HepG2 (cell line): ENCODE measurements around the gene NYAP1. TPM values are rescaled to one million over a fixed set of nuclear protein-coding genes. Genes with fewer than 3 reads are reported as not detected.

Experiments
- BHLHE40 ChIP-seq: IDR thresholded peaks from 2 replicates; pipeline ENCODE4 v1.6.1; 2011; ENCODE audit warnings: low read length, improper control_type of control experiment
- CCDC6 ChIP-seq: sonication (generic); formaldehyde crosslinking; IDR thresholded peaks from 2 replicates; pipeline ENCODE4 v1.8.1; 2022; ENCODE audit warnings: mild to moderate bottlenecking, missing genetic modification reagents, moderate library complexity
- CSRNP1 ChIP-seq: sonication (generic); formaldehyde crosslinking; IDR thresholded peaks from 2 replicates; pipeline ENCODE4 v1.8.1; 2023; ENCODE audit warnings: mild to moderate bottlenecking, missing genetic modification reagents
- GTF2F1 ChIP-seq: fragments of 150-350 bp; IDR thresholded peaks from 2 replicates; pipeline ENCODE4 v1.6.1; 2014; ENCODE audit warnings: low read length
- HOXA3 ChIP-seq: sonication (generic); formaldehyde crosslinking; IDR thresholded peaks from 2 replicates; pipeline ENCODE4 v1.5.0; 2020; ENCODE audit warnings: missing genetic modification reagents
- HOXA9 ChIP-seq: sonication (generic); formaldehyde crosslinking; IDR thresholded peaks from 2 replicates; pipeline ENCODE4 v1.8.1; 2022; ENCODE audit warnings: missing genetic modification reagents, mild to moderate bottlenecking, moderate library complexity, borderline replicate concordance
- HOXD1 ChIP-seq: sonication (generic); formaldehyde crosslinking; IDR thresholded peaks from 2 replicates; pipeline ENCODE4 v1.5.0; 2020; ENCODE audit warnings: missing genetic modification reagents
- MEF2D ChIP-seq: sonication (generic); formaldehyde crosslinking; IDR thresholded peaks from 2 replicates; pipeline ENCODE4 v1.5.1; 2020; ENCODE audit warnings: mild to moderate bottlenecking, missing genetic modification reagents
- MYC ChIP-seq: sonication (generic); formaldehyde crosslinking; IDR thresholded peaks from 2 replicates; pipeline ENCODE4 v1.9.0; 2021; ENCODE audit warnings: missing genetic modification reagents, borderline replicate concordance
- NFIC ChIP-seq: IDR thresholded peaks from 2 replicates; pipeline ENCODE4 v1.6.1; 2012; ENCODE audit warnings: mild to moderate bottlenecking, low read length, inconsistent platforms
- NFKB2 ChIP-seq: sonication (generic); formaldehyde crosslinking; IDR thresholded peaks from 2 replicates; pipeline ENCODE4 v1.4.0; 2020; ENCODE audit warnings: missing genetic modification reagents, borderline replicate concordance
- NKX3-1 ChIP-seq: sonication (generic); formaldehyde crosslinking; IDR thresholded peaks from 2 replicates; pipeline ENCODE4 v1.5.0; 2020; ENCODE audit warnings: missing genetic modification reagents
- PRMT3 ChIP-seq: sonication (generic); formaldehyde crosslinking; IDR thresholded peaks from 2 replicates; pipeline ENCODE4 v1.8.1; 2022; ENCODE audit warnings: low read depth, mild to moderate bottlenecking, moderate library complexity, missing genetic modification reagents, borderline replicate concordance
- REPIN1 ChIP-seq: sonication (generic); formaldehyde crosslinking; IDR thresholded peaks from 2 replicates; pipeline ENCODE4 v1.8.0; 2022; ENCODE audit warnings: missing genetic modification reagents, low read depth, mild to moderate bottlenecking, borderline replicate concordance
- SAP130 ChIP-seq: IDR thresholded peaks from 2 replicates; pipeline ENCODE4 v1.6.1; 2016; ENCODE audit warnings: low read depth
- SMC3 ChIP-seq: IDR thresholded peaks from 2 replicates; pipeline ENCODE4 v1.6.1; 2011; ENCODE audit warnings: low read length, improper control_type of control experiment
- SMYD3 ChIP-seq: sonication (generic); formaldehyde crosslinking; IDR thresholded peaks from 2 replicates; pipeline ENCODE4 v1.8.1; 2023; ENCODE audit warnings: mild to moderate bottlenecking, missing genetic modification reagents
- ZBTB20 ChIP-seq: sonication (generic); formaldehyde crosslinking; IDR thresholded peaks from 2 replicates; pipeline ENCODE4 v1.8.1; 2023; ENCODE audit warnings: missing genetic modification reagents, low read depth, mild to moderate bottlenecking, borderline replicate concordance
- ZBTB7B ChIP-seq: sonication (generic); formaldehyde crosslinking; IDR thresholded peaks from 2 replicates; pipeline ENCODE4 v1.4.0; 2020; ENCODE audit warnings: missing genetic modification reagents
- ZMAT3 ChIP-seq: sonication (generic); formaldehyde crosslinking; conservative IDR thresholded peaks from 2 replicates; pipeline ENCODE4 v1.7.0; 2021; ENCODE audit warnings: missing genetic modification reagents
- ZNF30 ChIP-seq: sonication (generic); formaldehyde crosslinking; IDR thresholded peaks from 2 replicates; pipeline ENCODE4 v1.5.0; 2020; ENCODE audit warnings: mild to moderate bottlenecking, missing genetic modification reagents
- ZNF607 ChIP-seq: sonication (generic); formaldehyde crosslinking; IDR thresholded peaks from 2 replicates; pipeline ENCODE4 v1.5.1; 2020; ENCODE audit warnings: missing genetic modification reagents, mild to moderate bottlenecking, borderline replicate concordance
- ZNF614 ChIP-seq: IDR thresholded peaks from 2 replicates; pipeline ENCODE4 v1.6.1; 2018; ENCODE audit warnings: missing biosample characterization, missing genetic modification reagents, inconsistent platforms, borderline replicate concordance
- ZNF879 ChIP-seq: sonication (generic); formaldehyde crosslinking; IDR thresholded peaks from 2 replicates; pipeline ENCODE4 v1.8.1; 2023; ENCODE audit warnings: missing genetic modification reagents
- ZNF891 ChIP-seq: sonication (generic); formaldehyde crosslinking; IDR thresholded peaks from 2 replicates; pipeline ENCODE4 v1.5.0; 2020; ENCODE audit warnings: mild to moderate bottlenecking, missing genetic modification reagents
- ZSCAN5A ChIP-seq: sonication (generic); formaldehyde crosslinking; IDR thresholded peaks from 2 replicates; pipeline ENCODE4 v1.8.0; 2022; ENCODE audit warnings: mild to moderate bottlenecking, missing genetic modification reagents, borderline replicate concordance
- polyA plus RNA-seq, 8 experiments: library from polyadenylated mRNA; depleted of rRNA in 3 of 8; stranded (reverse) in 7 of 8; unstranded in 1 of 8; fragments of >200 nt; fragmentation: Illumina TruSeq in 4 of 8; extraction: Trizol in 4 of 8; gene quantifications; 2 replicates each; pipeline versions ENCODE4 v1.2.1 to v1.2.3, GENCODE V29; 2011 to 2016; ENCODE audit warnings: low read depth in 4 of 8, missing spikeins in 1 of 8, mixed read lengths in 1 of 8; ENCODE audit not compliant: insufficient read depth in 1 of 8
- total RNA-seq, 5 experiments: library from RNA; depleted of rRNA; stranded (reverse); fragments of >200 nt; fragmentation: Illumina TruSeq; extraction: Trizol; gene quantifications; 2 replicates each; pipeline ENCODE4 v1.2.3, GENCODE V29; 2016; ENCODE audit warnings: low read depth in 1 of 5

Gene NYAP1
- total and polyA plus RNA-seq, 2 of the 13 experiments (the other 11 are each of a cell fraction or from before 2014, with no cell fraction given), result 0.15 to 0.46 TPM

GRCh38 chr7:100435401-100436304 is 48.1 kb upstream of the NYAP1 start (continued):
- TF ChIP-seq ZNF30 (no peak), ZMAT3 (CRISPR knock-in tag) (peak; percentile 80; the same call in 1 of the 2 replicates), SMC3 (no peak), NFIC (no peak), ZBTB7B (CRISPR knock-in tag) (no peak), HOXD1 (CRISPR knock-in tag) (0 out of 2 replicates have a peak, but pooled peaks have one; percentile 46), REPIN1 (CRISPR knock-in tag) (peak; percentile 73), ZNF891 (CRISPR knock-in tag) (0 out of 2 replicates have a peak, but pooled peaks have one; percentile 7), NFKB2 (CRISPR knock-in tag) (no peak), ZSCAN5A (CRISPR knock-in tag) (peak; percentile 72; the same call in 1 of the 2 replicates), MEF2D (CRISPR knock-in tag) (no peak), ZNF614 (CRISPR knock-in tag) (no peak), HOXA3 (CRISPR knock-in tag) (peak; percentile 30; the same call in 1 of the 2 replicates), SMYD3 (CRISPR knock-in tag) (peak; percentile 69; the same call in 1 of the 2 replicates), CSRNP1 (CRISPR knock-in tag) (peak; percentile 82; the same call in 1 of the 2 replicates), SAP130 (CRISPR knock-in tag) (peak; percentile 2), ZNF607 (peak; percentile 53), NKX3-1 (CRISPR knock-in tag) (peak; percentile 66; the same call in 1 of the 2 replicates), PRMT3 (CRISPR knock-in tag) (no peak), HOXA9 (CRISPR knock-in tag) (peak; percentile 64; the same call in 1 of the 2 replicates), CCDC6 (CRISPR knock-in tag) (peak; percentile 78; the same call in 1 of the 2 replicates), MYC (CRISPR knock-in tag) (peak; percentile 52), ZNF879 (CRISPR knock-in tag) (0 out of 2 replicates have a peak, but pooled peaks have one; percentile 17), BHLHE40 (peak; percentile 35; the same call in 1 of the 2 replicates), GTF2F1 (no peak), ZBTB20 (CRISPR knock-in tag) (0 out of 2 replicates have a peak, but pooled peaks have one; percentile 29)
